GM18867 (cell line): Measurements from ENCODE around the gene FREY1.
"Not testable (repeated sequence)": the region's sequence is repeated elsewhere in the genome, so short reads cannot be mapped to it uniquely, and the experiment has no call there.

Experiments used
- ATAC-seq: cut with Tn5 transposase; IDR thresholded peaks from one replicate; pipeline ENCODE4 v1.9.1; 2021; ENCODE audit warnings: mild to moderate bottlenecking, moderate library complexity; ENCODE audit not compliant: unreplicated experiment

FREY1 gene

DNA sequence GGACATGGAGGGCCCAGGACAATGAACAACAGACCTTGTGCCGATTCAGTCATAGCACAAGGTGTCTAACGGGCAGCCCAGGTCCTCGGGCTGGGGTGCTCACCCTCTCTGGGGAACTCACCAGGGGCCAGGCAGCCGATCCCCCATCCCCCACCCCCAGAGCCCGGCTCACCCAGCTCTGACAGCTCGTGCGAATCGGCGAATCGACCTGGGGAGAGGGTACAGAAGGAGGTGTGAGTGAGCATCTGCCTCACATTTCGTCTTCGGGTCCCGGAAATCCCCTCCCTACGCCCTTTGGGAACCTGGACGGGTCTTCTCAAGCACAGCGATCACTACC lies 10.2 kb upstream of the FREY1 start:
- ATAC-seq = no peak

DNA sequence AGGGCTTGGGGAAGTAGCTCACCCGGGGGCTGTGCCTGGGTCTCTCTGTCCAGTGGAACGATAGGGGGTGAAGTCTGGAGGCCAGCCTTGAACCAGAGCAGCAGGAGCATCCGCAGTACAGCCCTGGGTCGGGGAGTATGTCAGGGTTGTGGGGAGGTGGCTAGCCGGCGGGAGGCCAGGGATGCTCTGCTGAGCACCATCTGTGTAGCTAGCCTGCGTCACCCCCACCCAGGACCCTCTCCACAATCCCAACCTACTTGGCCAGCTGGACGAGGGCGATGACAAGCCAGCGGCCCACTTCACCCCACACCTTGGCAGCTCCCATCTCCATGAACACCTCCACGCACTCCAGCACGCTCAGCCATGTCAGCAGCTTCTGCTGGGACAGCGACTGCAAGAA lies 8.4 kb upstream of the FREY1 start:
- ATAC-seq = no peak

DNA sequence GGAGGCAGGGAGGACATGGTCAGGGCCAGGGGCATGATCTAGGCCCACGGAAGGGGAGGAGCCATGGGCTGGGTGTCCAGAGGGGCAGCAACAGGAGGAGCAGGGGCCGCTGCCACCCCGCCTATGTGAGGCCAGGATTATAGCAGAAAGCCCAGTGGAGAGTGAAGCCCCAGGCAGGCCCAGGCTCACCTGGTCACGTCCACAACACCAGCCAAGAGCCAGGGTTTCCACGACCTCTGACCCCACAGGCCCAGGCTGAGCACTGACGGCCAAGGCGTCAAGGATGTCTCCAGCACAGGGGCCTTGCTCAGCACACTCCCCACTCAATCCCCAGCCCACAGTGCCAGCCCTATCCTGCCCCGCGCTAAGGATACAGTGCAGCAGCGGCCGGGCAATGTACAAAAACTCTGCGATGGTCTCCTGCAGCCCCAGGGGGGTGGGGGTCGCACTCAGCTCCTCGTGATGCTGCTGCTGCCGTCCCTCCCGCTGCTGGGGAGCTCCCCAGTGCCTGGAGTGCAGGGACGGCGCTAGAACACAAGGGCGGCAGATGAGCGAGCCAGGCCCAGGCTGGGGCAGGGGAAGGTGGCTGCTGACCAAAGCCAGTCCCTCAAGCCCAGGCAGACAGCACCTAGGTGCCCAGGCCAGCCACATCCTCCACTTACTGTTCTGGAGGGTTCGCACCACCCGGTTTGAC lies 7.0 kb upstream of the FREY1 start:
- no peak for ATAC-seq

DNA sequence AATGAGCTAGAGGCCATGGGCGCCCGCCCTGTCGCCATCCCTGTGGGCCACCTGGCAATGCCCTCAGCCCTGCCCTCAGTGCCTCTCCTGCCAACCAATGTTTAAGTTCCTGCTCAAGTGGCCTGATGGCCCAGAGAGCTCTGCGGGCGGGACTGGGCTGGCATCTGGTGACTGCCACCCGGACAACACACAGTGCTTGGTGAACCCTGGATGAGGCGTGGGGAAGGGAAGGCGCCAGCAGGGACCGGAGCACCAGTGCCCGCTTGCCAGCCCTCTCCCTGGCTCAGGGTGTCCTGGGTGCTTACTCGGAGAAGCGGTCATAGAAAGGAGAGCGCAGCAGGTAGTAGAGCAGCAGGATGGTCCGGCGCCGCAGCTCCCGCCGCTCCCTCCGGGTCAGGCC lies 6.4 kb upstream of the FREY1 start:
- ATAC-seq = no peak

DNA sequence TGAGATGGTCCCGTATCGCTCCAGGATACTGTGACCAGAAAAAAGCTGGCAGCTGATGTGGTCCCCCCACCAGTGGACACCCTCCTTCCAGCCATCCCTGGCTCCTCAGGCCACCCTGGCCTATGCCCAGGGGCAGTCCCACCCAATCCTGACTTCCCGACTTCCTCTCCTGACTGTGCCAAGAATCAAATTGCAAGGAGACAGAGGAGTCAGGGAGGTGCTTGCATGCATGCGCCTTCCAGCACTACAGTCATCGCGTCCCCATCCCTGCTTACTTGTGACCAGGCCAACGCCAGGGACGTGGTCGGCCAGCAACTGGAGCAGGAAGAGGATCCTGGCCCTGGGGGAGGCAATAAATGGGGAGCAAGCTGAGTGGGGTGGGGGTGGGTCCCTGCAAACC lies 3.6 kb upstream of the FREY1 start:
- ATAC-seq = no peak

DNA sequence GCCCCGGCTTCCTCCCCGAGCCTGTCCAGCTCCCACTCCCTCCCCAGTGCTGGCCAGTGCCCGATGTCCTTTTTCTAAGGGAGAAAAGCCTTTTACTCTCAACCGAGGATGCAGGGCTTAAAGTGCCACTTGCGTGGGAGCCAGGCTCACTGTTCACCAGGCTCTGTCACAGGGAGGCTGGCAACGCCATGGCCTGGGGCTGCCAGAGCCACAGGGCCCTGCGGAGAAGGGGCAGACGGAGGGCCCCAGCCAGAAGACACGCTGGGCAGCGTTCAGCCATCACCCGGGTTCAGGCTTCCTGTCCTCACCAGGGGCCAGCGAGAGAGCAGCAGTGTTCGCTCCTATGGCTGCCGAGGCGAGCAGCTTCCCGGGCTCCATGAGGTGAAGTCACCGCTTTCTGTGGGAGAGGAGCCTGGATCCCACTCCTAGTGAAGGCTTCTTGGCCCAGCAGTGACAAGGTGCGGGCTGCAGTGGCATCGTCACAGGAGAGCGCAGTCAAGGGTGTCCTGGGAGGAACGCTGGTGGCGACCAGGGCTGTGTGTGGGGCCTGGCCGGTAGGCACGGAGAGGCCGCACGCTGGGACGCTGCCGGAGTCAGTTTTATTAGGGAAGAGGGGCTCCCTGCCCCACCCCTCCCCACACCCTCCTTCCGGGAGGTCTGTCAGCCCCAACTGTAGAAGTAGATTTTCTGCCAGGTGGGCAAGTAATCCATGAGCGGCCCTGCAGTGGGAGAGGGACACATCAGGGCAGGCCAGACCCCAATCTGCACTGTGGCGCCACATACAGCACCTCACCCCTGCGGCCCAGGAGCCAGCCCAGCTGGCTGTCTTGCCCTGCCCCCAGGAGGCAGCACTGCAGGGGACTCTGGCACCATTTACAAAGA lies 2.8 kb upstream of the FREY1 start:
- ATAC-seq = no peak

DNA sequence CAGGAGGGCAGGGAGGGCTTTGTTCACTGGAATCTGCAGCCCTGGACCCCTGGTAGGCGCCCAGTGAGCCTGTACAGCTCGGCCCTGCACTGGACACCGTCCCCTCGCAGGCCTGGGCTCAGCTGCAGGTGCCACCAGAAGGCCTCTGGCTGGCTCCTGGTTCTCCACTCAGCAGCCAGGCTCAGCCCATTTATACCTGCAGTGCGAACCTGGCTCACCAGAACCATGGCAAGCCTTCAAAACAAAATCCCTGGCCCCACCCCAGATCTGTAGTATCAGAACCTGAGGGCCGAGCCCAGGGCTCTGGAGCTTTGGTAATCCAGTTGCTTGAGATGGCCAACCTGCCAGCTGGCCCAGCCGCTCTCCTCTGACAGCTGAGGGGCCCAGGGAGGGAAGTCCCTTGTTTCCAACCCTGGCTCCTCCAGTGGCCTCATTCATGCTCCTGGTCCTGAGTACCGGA lies 870 bp upstream of the FREY1 start:
- ATAC-seq = no peak

DNA sequence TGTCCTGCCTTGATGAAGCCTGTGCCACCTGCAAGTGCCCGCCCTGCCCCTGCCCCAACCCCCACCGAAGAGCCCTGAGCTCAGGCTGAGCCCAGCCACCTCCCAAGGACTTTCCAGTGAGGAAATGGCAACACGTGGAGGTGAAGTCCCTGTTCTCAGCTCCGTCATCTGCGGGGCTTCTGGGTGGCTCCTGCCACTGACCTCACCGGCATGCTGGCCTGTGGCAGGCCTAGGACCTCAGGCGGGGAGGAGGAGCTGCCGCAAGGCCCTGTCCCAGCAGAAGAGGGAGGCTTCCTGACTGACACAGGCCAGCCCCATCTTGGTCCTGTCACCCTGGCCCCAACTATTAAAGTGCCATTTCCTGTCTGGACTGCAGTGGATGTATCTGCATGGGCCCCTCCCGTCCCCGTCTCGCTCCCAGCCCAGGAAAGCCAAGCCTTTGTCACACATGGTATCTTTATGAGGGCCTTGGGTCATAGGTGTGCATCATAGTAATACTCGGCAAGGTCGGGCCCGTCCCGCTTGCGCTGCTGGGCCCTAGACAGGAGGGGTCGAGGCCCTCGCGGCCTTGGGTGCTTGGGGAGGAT lies 882 bp downstream of the FREY1 start:
- ATAC-seq = no peak

DNA sequence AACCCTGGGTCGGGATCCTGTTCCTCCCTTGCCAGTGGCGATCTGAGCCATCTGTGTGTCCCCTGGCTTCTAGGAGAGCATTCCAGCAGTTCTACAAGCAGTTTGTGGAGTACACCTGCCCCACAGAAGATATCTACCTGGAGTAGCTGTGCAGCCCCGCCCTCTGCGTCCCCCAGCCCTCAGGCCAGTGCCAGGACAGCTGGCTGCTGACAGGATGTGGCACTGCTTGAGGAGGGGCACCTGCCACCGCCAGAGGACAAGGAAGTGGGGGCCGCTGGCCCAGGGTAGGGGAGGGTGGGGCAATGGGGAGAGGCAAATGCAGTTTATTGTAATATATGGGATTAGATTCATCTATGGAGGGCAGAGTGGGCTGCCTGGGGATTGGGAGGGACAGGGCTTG lies 1.5 kb downstream of the FREY1 start:
- not testable (repeated sequence) for ATAC-seq

DNA sequence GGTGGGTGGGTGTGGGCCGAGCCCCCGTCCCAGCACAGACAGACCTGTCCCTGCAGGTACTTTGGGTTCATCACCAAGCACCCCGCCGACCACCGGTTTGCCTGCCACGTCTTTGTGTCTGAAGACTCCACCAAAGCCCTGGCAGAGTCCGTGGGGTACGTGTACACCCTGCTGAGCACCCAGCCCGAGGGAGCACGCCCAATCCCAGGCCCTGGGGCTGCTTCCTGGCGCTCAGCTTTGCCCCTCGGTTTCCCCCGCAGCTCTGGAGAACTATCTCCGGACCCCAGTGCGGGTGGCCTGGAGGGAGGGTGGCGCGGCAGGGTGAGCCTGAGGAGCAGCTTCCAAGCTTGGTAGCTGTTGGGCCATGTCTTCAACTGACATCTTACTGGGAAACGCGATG lies 2.0 kb downstream of the FREY1 start:
- ATAC-seq = no peak

DNA sequence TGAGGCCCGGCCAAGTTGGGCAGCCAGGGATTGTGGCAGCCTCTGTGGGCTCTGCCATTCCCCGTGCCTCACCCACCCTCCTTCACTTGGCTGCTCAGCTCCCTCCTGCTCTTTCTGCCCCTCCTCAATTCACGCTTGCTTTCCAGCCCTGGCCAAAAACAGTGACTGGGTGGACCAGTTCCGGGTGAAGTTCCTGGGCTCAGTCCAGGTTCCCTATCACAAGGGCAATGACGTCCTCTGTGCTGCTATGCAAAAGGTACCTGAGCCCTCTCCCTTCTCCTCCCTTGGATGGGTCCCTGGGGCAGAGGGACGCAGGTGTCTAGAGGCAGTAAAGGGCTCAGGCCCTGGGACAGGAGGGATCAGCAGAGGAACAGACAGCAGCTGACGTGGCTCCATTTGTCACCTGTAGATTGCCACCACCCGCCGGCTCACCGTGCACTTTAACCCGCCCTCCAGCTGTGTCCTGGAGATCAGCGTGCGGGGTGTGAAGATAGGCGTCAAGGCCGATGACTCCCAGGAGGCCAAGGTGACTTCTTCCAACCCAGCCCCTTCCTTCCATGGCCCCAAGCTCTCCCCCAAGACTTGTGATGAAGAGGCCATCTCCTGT lies 2.7 kb downstream of the FREY1 start:
- ATAC-seq = no peak

DNA sequence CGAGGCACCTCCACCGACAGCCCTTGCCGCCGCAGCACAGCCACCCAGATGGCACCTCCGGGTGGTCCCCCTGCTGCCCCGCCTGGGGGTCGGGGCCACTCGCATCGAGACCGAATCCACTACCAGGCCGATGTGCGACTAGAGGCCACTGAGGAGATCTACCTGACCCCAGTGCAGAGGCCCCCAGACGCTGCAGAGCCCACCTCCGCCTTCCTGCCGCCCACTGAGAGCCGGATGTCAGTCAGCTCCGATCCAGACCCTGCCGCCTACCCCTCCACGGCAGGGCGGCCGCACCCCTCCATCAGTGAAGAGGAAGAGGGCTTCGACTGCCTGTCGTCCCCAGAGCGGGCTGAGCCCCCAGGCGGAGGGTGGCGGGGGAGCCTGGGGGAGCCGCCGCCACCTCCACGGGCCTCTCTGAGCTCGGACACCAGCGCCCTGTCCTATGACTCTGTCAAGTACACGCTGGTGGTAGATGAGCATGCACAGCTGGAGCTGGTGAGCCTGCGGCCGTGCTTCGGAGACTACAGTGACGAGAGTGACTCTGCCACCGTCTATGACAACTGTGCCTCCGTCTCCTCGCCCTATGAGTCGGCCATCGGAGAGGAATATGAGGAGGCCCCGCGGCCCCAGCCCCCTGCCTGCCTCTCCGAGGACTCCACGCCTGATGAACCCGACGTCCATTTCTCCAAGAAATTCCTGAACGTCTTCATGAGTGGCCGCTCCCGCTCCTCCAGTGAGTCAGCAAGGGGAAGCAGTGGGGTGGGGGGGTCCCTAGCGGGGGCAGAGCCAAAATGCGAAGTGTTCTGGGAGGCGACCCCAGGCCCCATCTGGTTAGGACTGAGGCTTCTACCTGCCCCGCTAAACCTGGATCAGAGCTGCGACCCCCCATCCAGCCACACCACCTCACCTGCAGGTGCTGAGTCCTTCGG lies 4.4 kb downstream of the FREY1 start:
- ATAC-seq = no peak

DNA sequence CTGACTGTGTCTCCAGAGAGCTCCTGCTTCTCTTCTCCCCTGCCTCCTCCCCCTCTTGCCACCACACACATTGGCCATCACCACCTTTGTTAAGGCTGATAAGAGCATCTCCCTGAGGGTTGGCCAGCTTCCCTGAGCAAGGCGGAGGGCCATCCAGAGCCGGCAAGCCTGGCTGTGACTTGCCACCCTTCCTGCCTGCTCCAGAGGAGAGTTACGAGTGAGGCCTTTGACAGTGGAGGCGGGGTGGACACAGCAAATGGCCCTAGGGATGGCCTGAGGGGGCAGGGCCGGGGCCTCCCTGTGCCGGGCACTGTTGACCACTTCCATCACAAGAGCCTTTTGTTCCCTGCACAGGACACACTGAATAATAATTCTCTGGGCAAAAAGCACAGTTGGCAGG lies 5.4 kb downstream of the FREY1 start:
- ATAC-seq = no peak

DNA sequence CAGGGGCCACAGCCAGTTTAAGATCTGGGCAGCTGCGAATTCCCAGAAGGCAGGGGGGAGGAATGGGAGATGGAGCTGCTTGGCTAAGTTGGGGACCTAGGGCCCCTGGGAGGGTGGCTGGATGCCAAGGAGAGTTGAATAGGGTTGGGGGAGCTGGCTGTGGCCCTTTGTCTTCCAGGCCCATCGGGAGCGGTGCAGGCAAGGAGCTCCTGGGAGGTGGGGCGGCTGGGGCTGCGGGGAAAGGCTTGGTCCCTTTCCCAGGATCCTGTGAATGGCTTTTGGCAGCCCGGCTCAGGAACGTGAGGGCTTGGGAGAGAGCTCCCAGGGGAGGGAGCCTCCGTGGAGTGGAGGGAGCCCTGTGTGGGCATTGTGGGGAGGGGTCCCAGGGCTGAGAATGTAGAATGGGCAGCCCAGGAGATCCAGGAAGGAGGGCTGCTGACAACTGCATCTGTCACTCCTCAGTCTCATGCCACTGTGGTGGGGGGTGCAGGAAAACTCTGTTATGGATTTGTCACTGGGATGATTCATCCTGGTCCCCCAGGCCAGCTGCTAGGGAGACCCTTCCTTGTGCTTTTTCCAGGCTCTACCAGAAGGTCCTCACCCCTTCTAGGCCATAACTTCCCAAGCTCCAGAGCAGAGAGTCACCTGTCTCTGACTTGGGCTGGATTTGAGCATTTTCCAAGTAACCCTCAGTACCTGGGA lies 6.0 kb downstream of the FREY1 start:
- ATAC-seq = no peak

DNA sequence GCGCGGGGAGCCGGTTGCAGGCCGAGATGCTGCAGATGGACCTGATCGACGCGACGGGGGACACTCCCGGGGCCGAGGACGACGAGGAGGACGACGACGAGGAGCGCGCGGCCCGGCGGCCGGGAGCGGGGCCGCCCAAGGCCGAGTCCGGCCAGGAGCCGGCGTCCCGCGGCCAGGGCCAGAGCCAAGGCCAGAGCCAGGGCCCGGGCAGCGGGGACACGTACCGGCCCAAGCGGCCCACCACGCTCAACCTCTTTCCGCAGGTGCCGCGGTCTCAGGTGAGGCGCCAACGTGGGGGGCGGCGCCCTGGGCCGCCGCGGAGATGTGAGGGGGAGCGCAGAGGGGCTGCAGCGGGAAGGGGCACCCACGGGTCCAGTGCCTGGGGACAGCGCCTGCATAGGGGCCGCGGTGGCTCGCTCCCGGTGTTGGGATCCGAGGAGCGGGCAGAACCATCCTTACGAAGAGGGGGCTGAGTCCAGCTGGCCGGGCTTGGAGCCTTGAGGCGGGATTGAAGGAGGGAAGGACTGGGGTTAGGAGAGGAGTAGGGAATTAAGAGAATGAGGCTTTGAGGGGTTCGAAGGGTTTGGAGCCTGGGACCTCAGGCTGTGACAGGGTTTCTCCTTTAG lies 6.8 kb downstream of the FREY1 start:
- peak; percentile 3 for ATAC-seq

DNA sequence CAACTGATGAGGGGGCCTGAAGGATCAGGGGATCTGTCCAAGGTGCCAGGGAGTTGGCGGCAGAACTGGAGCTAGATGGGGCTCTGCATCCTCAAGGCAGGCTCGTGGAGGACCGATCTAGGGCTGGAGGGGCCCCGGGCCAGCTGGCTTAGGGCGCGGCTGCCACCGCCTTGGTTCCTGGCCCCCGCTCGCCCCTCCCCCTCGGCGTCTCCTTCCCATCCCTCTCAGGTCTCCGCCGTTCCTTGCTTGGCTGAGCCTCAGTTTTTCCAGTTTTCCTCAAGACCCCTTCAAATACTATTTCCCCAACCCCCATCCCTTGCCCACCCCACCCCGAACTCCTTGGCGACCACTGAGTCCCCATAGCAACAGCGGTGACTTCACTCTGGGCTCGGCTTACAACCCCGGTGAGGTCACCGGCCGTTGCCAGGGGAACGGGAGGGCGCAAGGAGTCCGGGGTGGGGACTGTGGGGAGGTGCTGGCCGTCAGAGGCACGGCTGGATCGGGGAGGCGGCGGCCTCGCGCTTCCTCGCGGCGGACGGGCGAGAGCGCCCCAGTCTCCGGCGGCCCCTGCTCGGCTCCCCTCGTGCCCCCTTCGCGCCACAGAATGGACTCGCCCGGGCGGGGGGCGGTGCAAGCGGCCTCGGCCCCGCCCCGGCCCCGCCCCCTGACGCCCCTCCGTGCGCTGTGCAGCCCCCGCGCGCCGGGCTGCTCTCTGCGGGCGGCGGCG lies 7.5 kb downstream of the FREY1 start:
- peak; percentile 59 for ATAC-seq

DNA sequence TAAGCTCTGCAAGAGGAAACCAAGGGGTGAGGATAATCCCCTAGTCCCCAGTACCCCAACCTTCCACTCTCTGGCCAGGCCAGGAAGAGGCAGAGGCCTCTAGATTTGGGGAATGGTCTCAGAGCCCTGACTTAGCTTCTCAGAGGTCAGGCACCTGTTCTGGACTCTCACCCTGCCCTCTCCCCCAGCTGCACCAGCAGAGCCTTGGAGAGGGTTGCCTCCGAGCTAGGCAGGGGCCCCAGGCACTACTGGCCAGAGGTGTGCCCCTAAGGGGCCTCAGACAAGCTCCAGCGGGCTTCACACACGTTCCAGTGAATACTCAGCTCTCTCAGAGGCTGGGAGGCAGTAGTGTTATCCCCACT lies 8.0 kb downstream of the FREY1 start:
- no peak for ATAC-seq

DNA sequence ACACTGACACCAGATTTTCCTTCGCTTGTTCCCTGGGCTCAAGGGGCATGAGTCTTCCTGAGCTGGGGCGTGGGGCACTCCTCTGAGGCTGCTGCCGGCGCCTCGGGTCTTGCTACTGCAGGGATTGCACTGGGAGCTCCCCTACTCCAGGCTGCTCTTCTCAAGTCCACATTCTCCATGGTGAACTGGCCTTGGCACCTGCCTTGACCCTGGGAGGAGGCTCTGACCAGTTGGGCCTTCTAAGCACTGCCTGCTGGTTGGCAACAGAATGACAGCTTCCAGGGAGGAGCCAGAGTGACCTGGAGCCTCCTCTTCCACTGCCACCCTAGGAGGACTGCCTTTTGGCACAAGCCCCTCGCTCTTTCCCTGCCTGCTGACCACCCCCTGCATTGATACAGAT lies 9.5 kb downstream of the FREY1 start:
- ATAC-seq = no peak

DNA sequence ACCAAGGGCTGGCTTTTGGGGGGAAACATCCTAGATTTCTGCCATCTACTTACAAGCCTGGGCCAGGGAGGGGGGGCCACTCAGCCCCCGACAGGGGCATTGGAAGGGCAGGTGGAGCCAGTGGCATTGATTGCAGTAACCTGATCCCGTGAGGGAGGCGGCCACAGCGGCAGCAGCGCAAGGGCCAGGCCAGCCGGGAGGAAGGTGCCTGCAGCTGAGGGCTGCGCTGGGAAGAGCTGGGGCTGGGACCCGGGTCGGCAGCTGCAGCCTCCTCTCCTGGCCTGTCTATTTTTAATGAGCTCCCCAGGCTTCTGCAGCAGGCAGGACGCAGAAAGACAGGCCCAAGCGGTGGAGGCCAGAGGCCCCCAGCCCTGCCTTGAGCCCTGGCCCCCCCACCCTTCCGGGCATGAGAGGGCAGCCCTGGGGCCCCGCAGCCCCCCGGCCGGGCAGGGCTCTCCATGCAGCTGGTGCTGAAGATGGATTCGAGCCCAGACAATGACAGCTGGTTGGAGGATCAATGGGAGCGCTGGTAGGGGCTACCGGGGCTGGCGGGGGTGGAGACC lies 10.6 kb downstream of the FREY1 start:
- no peak for ATAC-seq
